K562 (cell line): ENCODE results near the gene CRKL. TPM values are rescaled to one million over a fixed set of nuclear protein-coding genes. Genes with fewer than 3 reads are reported as not detected.

Source experiments
- ARID2 ChIP-seq: fragments of 450-650 bp; IDR thresholded peaks from 2 replicates; pipeline ENCODE4 v1.6.1; 2017; ENCODE audit warnings: antibody characterized with exemption, mild to moderate bottlenecking
- CHD1 ChIP-seq: fragments of 200-600 bp; sonication (generic); IDR thresholded peaks from one replicate; pipeline ENCODE4 v1.6.1; 2012; ENCODE audit warnings: mild to moderate bottlenecking, moderate library complexity, low read length, inconsistent platforms
- CREB3 ChIP-seq: fragments of 450-650 bp; conservative IDR thresholded peaks from 2 replicates; pipeline ENCODE4 v1.6.1; 2016; ENCODE audit warnings: missing genetic modification characterization, low read depth, mild to moderate bottlenecking, missing compliant biosample characterization, moderate library complexity
- DACH1 ChIP-seq: fragments of 450-650 bp; IDR thresholded peaks from 2 replicates; pipeline ENCODE4 v1.6.1; 2018; ENCODE audit not compliant: partially characterized antibody
- GABPA ChIP-seq: fragments of 200-800 bp; sonication (Bioruptor generic); conservative IDR thresholded peaks from 2 replicates; pipeline ENCODE4 v1.6.1; 2016; ENCODE audit warnings: low read depth, missing genetic modification characterization, missing compliant biosample characterization
- HDAC3 ChIP-seq: fragments of 450-650 bp; IDR thresholded peaks from 2 replicates; pipeline ENCODE4 v1.6.1; 2018; ENCODE audit warnings: borderline replicate concordance, mild to moderate bottlenecking, moderate library complexity; ENCODE audit not compliant: partially characterized antibody
- HINFP ChIP-seq: fragments of 450-650 bp; conservative IDR thresholded peaks from 2 replicates; pipeline ENCODE4 v1.6.1; 2016; ENCODE audit warnings: missing genetic modification characterization, low read depth, mild to moderate bottlenecking, control low read depth, missing compliant biosample characterization
- IRF2 ChIP-seq: sonication (generic); formaldehyde crosslinking; IDR thresholded peaks from 2 replicates; pipeline ENCODE4 v1.8.1; 2022; ENCODE audit warnings: mild to moderate bottlenecking, missing genetic modification reagents
- MBD2 ChIP-seq: sonication (generic); IDR thresholded peaks from 2 replicates; pipeline ENCODE4 v1.6.1; 2016; ENCODE audit warnings: low read depth, borderline replicate concordance
- MEF2A ChIP-seq: IDR thresholded peaks from 2 replicates; pipeline ENCODE4 v1.6.1; 2011; ENCODE audit warnings: low read depth, mild to moderate bottlenecking, low read length, moderate library complexity; ENCODE audit not compliant: control insufficient read depth
- NCOA2 ChIP-seq, 2 experiments: fragments of 450-650 bp; IDR thresholded peaks; 2 replicates each; pipeline ENCODE4 v1.6.1; 2018; ENCODE audit warnings: mild to moderate bottlenecking in 2 of 2, moderate library complexity in 1 of 2; ENCODE audit not compliant: partially characterized antibody in 2 of 2
- NFXL1 ChIP-seq: fragments of 450-650 bp; formaldehyde crosslinking; IDR thresholded peaks from 2 replicates; pipeline ENCODE4 v1.4.0; 2021; ENCODE audit warnings: mild to moderate bottlenecking
- RFX1 ChIP-seq: fragments of 450-650 bp; IDR thresholded peaks from 2 replicates; pipeline ENCODE4 v1.6.1; 2016; ENCODE audit warnings: mild to moderate bottlenecking, moderate library complexity
- TAF9B ChIP-seq: fragments of 450-650 bp; IDR thresholded peaks from 2 replicates; pipeline ENCODE4 v1.6.1; 2018; ENCODE audit warnings: mild to moderate bottlenecking; ENCODE audit not compliant: partially characterized antibody
- TBP ChIP-seq: optimal IDR thresholded peaks from 2 replicates; pipeline ENCODE3; 2011; ENCODE audit warnings: low read depth, low read length, improper control_type of control experiment
- USF2 ChIP-seq: sonication (generic); formaldehyde crosslinking; IDR thresholded peaks from 2 replicates; pipeline ENCODE4 v1.5.0; 2020; ENCODE audit warnings: missing genetic modification reagents
- ZNF174 ChIP-seq: fragments of 250-450 bp; sonication (Bioruptor Pico); IDR thresholded peaks from 2 replicates; pipeline ENCODE4 v1.4.0; 2020; ENCODE audit warnings: mild to moderate bottlenecking
- ZNF408 ChIP-seq: fragments of 250-450 bp; sonication (Bioruptor Pico); IDR thresholded peaks from 2 replicates; pipeline ENCODE4 v1.4.0; 2020; ENCODE audit warnings: low read depth, mild to moderate bottlenecking, moderate library complexity
- ZNF444 ChIP-seq: fragments of 250-450 bp; sonication (Bioruptor Pico); IDR thresholded peaks from 2 replicates; pipeline ENCODE4 v1.4.0; 2020; ENCODE audit warnings: mild to moderate bottlenecking, moderate library complexity
- ZNF449 ChIP-seq: fragments of 250-450 bp; sonication (Bioruptor Pico); IDR thresholded peaks from 2 replicates; pipeline ENCODE4 v1.8.0; 2022; ENCODE audit warnings: moderate library complexity, mild to moderate bottlenecking, inconsistent platforms
- ZNF551 ChIP-seq: fragments of 250-450 bp; sonication (Bioruptor Pico); IDR thresholded peaks from 2 replicates; pipeline ENCODE4 v1.5.0; 2021; ENCODE audit warnings: mild to moderate bottlenecking, moderate library complexity
- polyA plus RNA-seq, 8 experiments: library from polyadenylated mRNA; depleted of rRNA in 4 of 8; stranded (reverse) in 5 of 8; unstranded in 3 of 8; fragments of >200 nt; fragmentation: Nextera tagmentation in 2 of 8; fragmentation: Illumina TruSeq in 1 of 8; extraction: Ambion mirVana in 2 of 8; extraction: Trizol in 1 of 8; gene quantifications; 2 replicates each; pipeline versions ENCODE4 v1.2.1 to v1.2.3, GENCODE V29; 2011 to 2014; ENCODE audit warnings: inconsistent platforms in 1 of 8, missing spikeins in 1 of 8
- total RNA-seq, 7 experiments: library from RNA; depleted of rRNA in 6 of 7; stranded (reverse); fragments of >200 nt in 6 of 7; fragmentation: Illumina TruSeq in 2 of 7; extraction: Trizol in 2 of 7; gene quantifications; 2 replicates each; pipeline versions ENCODE4 v1.2.1 to v1.2.3, GENCODE V29; 2011 to 2021; ENCODE audit warnings: low replicate concordance in 1 of 7
- TF ChIP-seq, protein P1 (sequence below): fragments of 450-650 bp; IDR thresholded peaks from 2 replicates; pipeline ENCODE4 v1.6.1; 2016; ENCODE audit warnings: antibody characterized with exemption

The CRKL gene
- total and polyA plus RNA-seq, 9 of the 15 experiments (the other 6 are each of a cell fraction or from before 2014, with no cell fraction given), result 100 to 263 (median 124) TPM

- TF ChIP-seq USF2 (CRISPR knock-in tag), result no peak
- TF ChIP-seq TAF9B, result no peak
- TF ChIP-seq TBP, result no peak
- TF ChIP-seq ZNF551 (CRISPR knock-in tag), result no peak
- no peak for TF ChIP-seq HINFP (tag)
- peak; percentile 35; the same call in 1 of the 2 replicates for TF ChIP-seq ZNF174 (CRISPR knock-in tag)
- no peak for TF ChIP-seq NCOA2 (IDR thresholded peaks at IDR 0.05; ENCODE audit: partially characterized antibody in 2 of 2)
- no peak for TF ChIP-seq ZNF408
- no peak for TF ChIP-seq HDAC3
- TF ChIP-seq NFXL1 (CRISPR knock-in tag), result no peak
- TF ChIP-seq DACH1, result no peak
- TF ChIP-seq GABPA, result no peak
- TF ChIP-seq CHD1, result peak; percentile 74
- no peak for TF ChIP-seq CREB3 (tag)
- no peak for TF ChIP-seq ARID2
- TF ChIP-seq ZNF444, result no peak
- TF ChIP-seq ZNF449 (CRISPR knock-in tag), result no peak
- no peak for TF ChIP-seq MEF2A
- TF ChIP-seq, protein P1, sequence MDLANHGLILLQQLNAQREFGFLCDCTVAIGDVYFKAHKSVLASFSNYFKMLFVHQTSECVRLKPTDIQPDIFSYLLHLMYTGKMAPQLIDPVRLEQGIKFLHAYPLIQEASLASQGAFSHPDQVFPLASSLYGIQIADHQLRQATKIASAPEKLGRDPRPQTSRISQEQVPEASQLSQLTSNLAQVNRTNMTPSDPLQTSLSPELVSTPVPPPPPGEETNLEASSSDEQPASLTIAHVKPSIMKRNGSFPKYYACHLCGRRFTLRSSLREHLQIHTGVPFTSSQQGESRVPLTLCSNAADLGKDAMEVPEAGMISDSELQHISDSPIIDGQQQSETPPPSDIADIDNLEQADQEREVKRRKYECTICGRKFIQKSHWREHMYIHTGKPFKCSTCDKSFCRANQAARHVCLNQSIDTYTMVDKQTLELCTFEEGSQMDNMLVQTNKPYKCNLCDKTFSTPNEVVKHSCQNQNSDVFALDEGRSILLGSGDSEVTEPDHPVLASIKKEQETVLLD, result no peak
- TF ChIP-seq IRF2 (CRISPR knock-in tag), result no peak
- TF ChIP-seq RFX1, result no peak
- TF ChIP-seq MBD2, result no peak
Observed at GRCh38 chr22:20998411-20999336, 81.5 kb downstream of the CRKL start (continued).
